ENCODE results near the gene MAPK10.

DNA sequence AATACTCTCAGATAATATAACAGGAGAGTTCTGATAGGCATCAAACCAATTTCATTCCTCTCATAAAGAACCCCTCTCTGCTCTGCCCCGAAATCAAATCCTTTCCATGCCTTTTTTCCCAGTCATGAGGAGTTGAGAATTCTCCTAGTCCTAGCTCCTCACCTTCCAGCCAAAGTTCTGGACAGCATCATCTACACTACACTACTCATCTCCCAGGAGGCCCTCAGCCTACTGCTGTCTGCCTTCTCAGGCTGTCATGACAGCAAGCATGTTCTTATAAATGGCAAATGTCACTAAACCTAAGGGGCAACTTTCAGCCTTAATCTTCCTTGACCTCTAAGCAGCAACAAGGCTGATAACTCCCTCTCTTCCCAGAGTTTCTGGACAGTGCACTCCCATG, 26.6 kb downstream of the MAPK10 start:
- TF ChIP-seq CTCF (IDR thresholded peaks at IDR 0.05; ENCODE audit: extremely low read depth in 1 of 2, insufficient read depth in 1 of 2, low read depth in 1 of 2, low read length in 2 of 2) (no peak), EZH2 (IDR thresholded peaks at IDR 0.05; ENCODE audit: borderline replicate concordance, low read depth, low read length, severe bottlenecking) (no peak), POLR2A (IDR thresholded peaks at IDR 0.05; ENCODE audit: low read depth, low read length) (no peak), POLR2AphosphoS5 (IDR thresholded peaks at IDR 0.05; ENCODE audit: insufficient read depth, low read depth, low read length) (no peak), MAX (IDR thresholded peaks at IDR 0.05; ENCODE audit: insufficient read depth, insufficient read length) (no peak), GATA2 (IDR thresholded peaks at IDR 0.05; ENCODE audit: insufficient read depth, insufficient read length, low read depth, low read length) (no peak), JUN (IDR thresholded peaks at IDR 0.05; ENCODE audit: borderline replicate concordance, insufficient read depth, insufficient read length, low read depth) (no peak), MYC (IDR thresholded peaks at IDR 0.05; ENCODE audit: low read depth, low read length) (no peak)

Data from endothelial cell of umbilical vein (primary cell).